IMR-90 (cell line): Measurements from ENCODE around the gene GON7. TPM values are rescaled to one million over a fixed set of nuclear protein-coding genes. Genes with fewer than 3 reads are reported as not detected.
A peak's percentile ranks its signal among the peaks of the same experiment; 100 is the strongest.

Source experiments
- ATAC-seq: fragments of 200-7000 bp; cut with Tn5 transposase; 2 replicates; pipeline ENCODE4 v1.9.1; 2020; ENCODE audit warnings: low read depth, mild to moderate bottlenecking, moderate library complexity
- BruUV-seq: library from RNA; stranded (reverse); fragments of 400-500 nt; replicated peaks from 2 replicates; lab custom pipeline; 2021; lab: Mats Ljungman, UMichigan
- CTCF ChIA-PET: fragments of 300-600 bp; formaldehyde crosslinking; extraction: SDS; loops from one replicate; lab custom pipeline; 2021; ENCODE audit warnings: antibody characterized with exemption; lab: Yijun Ruan, JAX
- POLR2A ChIA-PET: fragments of 300-600 bp; sonication (Branson Sonifier 250); formaldehyde crosslinking; loops from one replicate; lab custom pipeline; 2022; ENCODE audit warnings: antibody characterized with exemption; ENCODE audit not compliant: unreplicated experiment; lab: Charles Lee
- DNase-seq: peaks from one replicate; pipeline ENCODE4 v3.0.0; 2013
- H2AFZ ChIP-seq: replicated peaks from 2 replicates; pipeline ENCODE3; 2013; ENCODE audit warnings: low read length, mild to moderate bottlenecking; ENCODE audit not compliant: poor library complexity
- H2AK5ac ChIP-seq: 2 replicates; pipeline ENCODE4 v1.6.1; 2013; ENCODE audit warnings: low read depth, low read length, inconsistent platforms
- H2AK9ac ChIP-seq: replicated peaks from 2 replicates; pipeline ENCODE3; 2013; ENCODE audit warnings: mild to moderate bottlenecking, low read depth, low read length, moderate library complexity; ENCODE audit not compliant: poor library complexity
- H2BK120ac ChIP-seq: 2 replicates; pipeline ENCODE4 v1.6.1; 2013; ENCODE audit warnings: low read depth, low read length, inconsistent platforms
- H2BK15ac ChIP-seq: 3 replicates; pipeline ENCODE4 v1.6.1; 2013; ENCODE audit warnings: low read depth, low read length, inconsistent platforms
- H2BK20ac ChIP-seq: 2 replicates; pipeline ENCODE4 v1.6.1; 2013; ENCODE audit warnings: low read depth, mild to moderate bottlenecking, inconsistent platforms, low read length, moderate library complexity
- H2BK5ac ChIP-seq: 2 replicates; pipeline ENCODE4 v1.6.1; 2013; ENCODE audit warnings: mild to moderate bottlenecking, low read depth, low read length, inconsistent platforms; ENCODE audit not compliant: poor library complexity, severe bottlenecking
- H3K14ac ChIP-seq: replicated peaks from 2 replicates; pipeline ENCODE4 v1.6.1; 2013; ENCODE audit warnings: low read depth, low read length, inconsistent platforms
- H3K18ac ChIP-seq: 2 replicates; pipeline ENCODE4 v1.6.1; 2013; ENCODE audit warnings: low read depth, low read length, control low read depth
- H3K23ac ChIP-seq: 2 replicates; pipeline ENCODE4 v1.6.1; 2013; ENCODE audit warnings: low read depth, low read length, inconsistent platforms
- H3K27ac ChIP-seq: 2 replicates; pipeline ENCODE4 v1.5.1; 2013; ENCODE audit warnings: mild to moderate bottlenecking, control low read depth, low read length; ENCODE audit not compliant: insufficient read depth
- H3K27me3 ChIP-seq: 2 replicates; pipeline ENCODE4 v1.6.1; 2013; ENCODE audit warnings: low read length; ENCODE audit not compliant: control insufficient read depth, insufficient read depth
- H3K36me3 ChIP-seq: 2 replicates; pipeline ENCODE4 v1.6.1; 2013; ENCODE audit warnings: low read length, mixed read lengths; ENCODE audit not compliant: control insufficient read depth, insufficient read depth
- H3K4ac ChIP-seq: 2 replicates; pipeline ENCODE4 v1.6.1; 2013; ENCODE audit warnings: low read depth, low read length, inconsistent platforms
- H3K4me1 ChIP-seq: 2 replicates; pipeline ENCODE4 v1.6.1; 2013; ENCODE audit warnings: low read length, mixed read lengths; ENCODE audit not compliant: control insufficient read depth, insufficient read depth
- H3K4me2 ChIP-seq: 2 replicates; pipeline ENCODE4 v1.6.1; 2013; ENCODE audit warnings: low read depth, mild to moderate bottlenecking, control low read depth, low read length, moderate library complexity
- H3K4me3 ChIP-seq: 2 replicates; pipeline ENCODE4 v1.5.1; 2013; ENCODE audit warnings: low read depth, mild to moderate bottlenecking, control low read depth, low read length, moderate library complexity; ENCODE audit not compliant: insufficient read depth
- H3K56ac ChIP-seq: 2 replicates; pipeline ENCODE4 v1.6.1; 2013; ENCODE audit warnings: low read length, inconsistent platforms; ENCODE audit not compliant: insufficient read depth; ENCODE audit errors: extremely low read depth
- H3K79me1 ChIP-seq, 2 experiments: 2 replicates each; pipeline ENCODE4 v1.6.1; 2013; ENCODE audit warnings: low read length in 2 of 2, inconsistent platforms in 1 of 2, low read depth in 1 of 2
- H3K9ac ChIP-seq: 2 replicates; pipeline ENCODE4 v1.6.1; 2013; ENCODE audit warnings: low read depth, low read length, control low read depth
- H3K9me1 ChIP-seq: 2 replicates; pipeline ENCODE4 v1.6.1; 2013; ENCODE audit warnings: low read length, inconsistent platforms; ENCODE audit not compliant: insufficient read depth
- H3K9me3 ChIP-seq: 2 replicates; pipeline ENCODE4 v1.6.1; 2013; ENCODE audit warnings: low read length; ENCODE audit not compliant: control insufficient read depth, insufficient read depth
- H4K20me1 ChIP-seq: 2 replicates; pipeline ENCODE4 v1.6.1; 2013; ENCODE audit warnings: low read length, inconsistent platforms; ENCODE audit not compliant: insufficient read depth
- H4K5ac ChIP-seq: 2 replicates; pipeline ENCODE4 v1.6.1; 2013; ENCODE audit warnings: mild to moderate bottlenecking, low read depth, low read length, control low read depth
- H4K8ac ChIP-seq, 2 experiments: 2 replicates each; pipeline ENCODE4 v1.6.1; 2013; ENCODE audit warnings: low read depth in 2 of 2, low read length in 2 of 2, control low read depth in 1 of 2, inconsistent platforms in 1 of 2
- H4K91ac ChIP-seq: 2 replicates; pipeline ENCODE4 v1.6.1; 2013; ENCODE audit warnings: low read depth, low read length, inconsistent platforms; ENCODE audit not compliant: insufficient read depth
- FOS ChIP-seq: fragments of 150-350 bp; IDR thresholded peaks from 2 replicates; pipeline ENCODE4 v1.6.1; 2016; ENCODE audit warnings: low read depth, low read length
- RCOR1 ChIP-seq: IDR thresholded peaks from 2 replicates; pipeline ENCODE4 v1.6.1; 2012; ENCODE audit warnings: mild to moderate bottlenecking, low read length, improper control_type of control experiment; ENCODE audit not compliant: insufficient replicate concordance
- WGBS, 2 experiments: methylation state at CpG; one replicate each; pipeline versions ENCODE4 v1.1.5 to v1.1.7; 2013; ENCODE audit warnings: missing lambda C conversion rate in 2 of 2; ENCODE audit not compliant: insufficient read length in 1 of 2; ENCODE audit errors: extremely low coverage in 2 of 2; 5-methylcytosine and 5-hydroxymethylcytosine counted together
- dilution Hi-C: fragments of 300-500 bp; cut with HindIII; formaldehyde crosslinking; loops from one replicate; pipeline ENCODE4 v1.14.3; 2018; ENCODE audit warnings: low sequenced_read_pairs; ENCODE audit not compliant: unreplicated experiment
- in situ Hi-C: fragments of 300-500 bp; cut with MboI; formaldehyde crosslinking; loops from 3 replicates; pipeline ENCODE4 v1.14.3; 2019; ENCODE audit warnings: low sequenced_read_pairs, inconsistent platforms, mixed read lengths
- intact Hi-C: fragments of 100-400 bp; cut with micrococcal nuclease; formaldehyde crosslinking; loops from 2 replicates; pipeline ENCODE4 v1.10.0; 2022
- polyA plus RNA-seq, 3 experiments: library from polyadenylated mRNA; depleted of rRNA; stranded (reverse); fragments of >200 nt; gene quantifications; 2 replicates each; pipeline ENCODE4 v1.2.3, GENCODE V29; 2012; ENCODE audit warnings: low replicate concordance in 1 of 3
- total RNA-seq: library from RNA; depleted of rRNA; stranded (reverse); fragments of >200 nt; gene quantifications from 2 replicates; pipeline ENCODE4 v1.2.3, GENCODE V29; 2012
- TF ChIP-seq, protein P1 (sequence below): fragments of 150-350 bp; IDR thresholded peaks from 2 replicates; pipeline ENCODE4 v1.6.1; 2016; ENCODE audit warnings: low read depth, mild to moderate bottlenecking, low read length, moderate library complexity, borderline replicate concordance
- TF ChIP-seq, protein P2 (sequence below): fragments of 150-350 bp; IDR thresholded peaks from 2 replicates; pipeline ENCODE4 v1.6.1; 2017; ENCODE audit warnings: mild to moderate bottlenecking, antibody characterized with exemption, low read length, low read depth

GON7 gene
- total and polyA plus RNA-seq, 2 of the 4 experiments (the other 2 are of a cell fraction), result 4.3 to 7.8 TPM

DNA sequence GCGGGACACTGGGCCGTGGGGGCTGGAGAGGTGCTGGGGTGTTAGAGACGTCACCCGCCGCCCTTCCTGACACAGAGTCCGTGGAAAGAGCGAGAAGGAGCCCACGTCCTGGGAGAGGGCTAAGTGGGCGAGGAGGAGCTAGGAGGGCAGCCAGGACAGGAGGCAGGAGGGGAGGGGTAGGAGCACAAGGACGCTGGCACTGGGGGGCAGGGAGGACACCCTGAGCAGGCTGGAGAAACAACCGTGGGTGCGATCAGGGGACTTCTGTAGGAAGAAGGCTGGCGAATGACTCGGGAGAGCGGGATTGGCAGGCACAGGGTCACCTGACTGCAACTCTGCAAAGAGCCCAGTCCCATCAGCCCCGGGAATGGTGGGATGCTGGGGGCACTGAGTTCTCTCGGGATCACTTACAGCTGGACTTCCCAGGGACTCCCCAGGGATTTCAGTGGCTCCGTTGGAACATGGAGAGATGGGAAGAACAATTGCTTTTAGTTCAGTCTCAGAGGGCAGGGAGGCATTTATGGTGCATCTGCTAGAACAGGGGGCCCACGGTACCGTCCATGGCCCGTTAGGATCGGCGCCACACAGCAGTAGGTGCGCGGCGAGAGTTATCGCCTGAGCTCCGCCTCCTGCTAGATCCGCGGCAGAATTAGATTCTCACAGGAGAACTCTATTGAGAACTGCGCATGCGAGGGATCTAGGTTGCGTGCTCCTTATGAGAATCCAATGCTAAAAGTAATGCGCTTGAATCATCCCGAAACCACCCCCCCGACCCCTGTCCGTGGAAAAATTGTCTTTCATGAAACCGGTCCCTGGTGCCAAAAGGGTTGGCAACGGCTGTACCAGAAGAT lies 24.5 kb upstream of the GON7 start:
- POLR2A ChIA-PET, result interaction anchor here (0.6 kb wide), 1 partner anchor 32 kb away, joined by 3 read pairs; no protein-coding TSS in a partner anchor
- H2BK5ac ChIP-seq, result peak overlapping the region; percentile 27
- H3K4me3 ChIP-seq, result peak overlapping the region; percentile 65
- H2BK20ac ChIP-seq, result no peak overlapping the region; the same call in 1 of the 2 replicates
- no peak overlapping the region; the same call in 1 of the 2 replicates for H3K18ac ChIP-seq
- H3K4me2 ChIP-seq, result peak overlapping the region; percentile 94
- H3K9me3 ChIP-seq, result no peaks in the 10 kb centered on the region
- DNase-seq, result peak; percentile 59
- no TSS peak for BruUV-seq
- H2BK120ac ChIP-seq, result no peak overlapping the region; the same call in none of the 2 replicates
- CTCF ChIA-PET, result interaction anchor here (1.1 to 1.5 kb wide), 2 partner anchors 24 to 27 kb away, joined by 3 read pairs; partner anchors contain the start of genes GON7 and UBR7
- no peak overlapping the region for H3K56ac ChIP-seq
- in situ Hi-C loops, result no loop called here
- peak overlapping the region; percentile 91 for H3K4ac ChIP-seq
- H3K4me1 ChIP-seq, result peaks cover 2% of the 10 kb centered on the region; the same call in 1 of the 2 replicates
- peak overlapping the region; percentile 88 for H4K5ac ChIP-seq
- no peak for TF ChIP-seq RCOR1
- peak; percentile 14; the same call in 1 of the 2 replicates for TF ChIP-seq FOS
- TF ChIP-seq, protein P1, sequence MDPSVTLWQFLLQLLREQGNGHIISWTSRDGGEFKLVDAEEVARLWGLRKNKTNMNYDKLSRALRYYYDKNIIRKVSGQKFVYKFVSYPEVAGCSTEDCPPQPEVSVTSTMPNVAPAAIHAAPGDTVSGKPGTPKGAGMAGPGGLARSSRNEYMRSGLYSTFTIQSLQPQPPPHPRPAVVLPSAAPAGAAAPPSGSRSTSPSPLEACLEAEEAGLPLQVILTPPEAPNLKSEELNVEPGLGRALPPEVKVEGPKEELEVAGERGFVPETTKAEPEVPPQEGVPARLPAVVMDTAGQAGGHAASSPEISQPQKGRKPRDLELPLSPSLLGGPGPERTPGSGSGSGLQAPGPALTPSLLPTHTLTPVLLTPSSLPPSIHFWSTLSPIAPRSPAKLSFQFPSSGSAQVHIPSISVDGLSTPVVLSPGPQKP, result no peak
- TF ChIP-seq, protein P2, sequence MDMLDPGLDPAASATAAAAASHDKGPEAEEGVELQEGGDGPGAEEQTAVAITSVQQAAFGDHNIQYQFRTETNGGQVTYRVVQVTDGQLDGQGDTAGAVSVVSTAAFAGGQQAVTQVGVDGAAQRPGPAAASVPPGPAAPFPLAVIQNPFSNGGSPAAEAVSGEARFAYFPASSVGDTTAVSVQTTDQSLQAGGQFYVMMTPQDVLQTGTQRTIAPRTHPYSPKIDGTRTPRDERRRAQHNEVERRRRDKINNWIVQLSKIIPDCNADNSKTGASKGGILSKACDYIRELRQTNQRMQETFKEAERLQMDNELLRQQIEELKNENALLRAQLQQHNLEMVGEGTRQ, result peak; percentile 82
- 35% methylated on average over 21 of the region's 39 CpGs; no CpG with 5 or more reads in 1 of the 2 experiments for WGBS, 2 experiments
- ATAC-seq, result peak; percentile 84
- peaks cover 13% of the 10 kb centered on the region; the same call in 1 of the 2 replicates for H3K9me1 ChIP-seq
- peak overlapping the region; percentile 97 for H2AFZ ChIP-seq
- 0 out of 2 replicates have a peak overlapping the region, but pooled peaks have one; percentile 59 for H3K23ac ChIP-seq
- peak overlapping the region; percentile 59; the same call in 1 of the 2 replicates for H4K91ac ChIP-seq
- peak overlapping the region; percentile 82; the same call in 1 of the 2 replicates for H3K14ac ChIP-seq
- H3K36me3 ChIP-seq, result peaks cover 9% of the 10 kb centered on the region
- H3K27me3 ChIP-seq, result no peaks in the 10 kb centered on the region
- intact Hi-C loops, result no loop called here
- dilution Hi-C loops, result no loop called here
- peak overlapping the region; percentile 40; the same call in 1 of the 2 replicates for H3K27ac ChIP-seq
- no peak overlapping the region; the same call in 1 of the 2 replicates for H2AK5ac ChIP-seq
- no peak overlapping the region for H2BK15ac ChIP-seq
- H3K79me1 ChIP-seq, result no peaks in the 10 kb centered on the region
- H4K8ac ChIP-seq, result peak overlapping the region; percentile 46 to 83
- H3K9ac ChIP-seq, result peak overlapping the region; percentile 65
- peak overlapping the region; percentile 35 for H2AK9ac ChIP-seq
- H4K20me1 ChIP-seq, result no peaks in the 10 kb centered on the region
